ENCODE data around the gene SLC34A1. TPM values are rescaled to one million over a fixed set of nuclear protein-coding genes. Genes with fewer than 3 reads are reported as not detected.

The SLC34A1 gene
- total RNA-seq, 4 donors from 2014 or later = not detected

DNA sequence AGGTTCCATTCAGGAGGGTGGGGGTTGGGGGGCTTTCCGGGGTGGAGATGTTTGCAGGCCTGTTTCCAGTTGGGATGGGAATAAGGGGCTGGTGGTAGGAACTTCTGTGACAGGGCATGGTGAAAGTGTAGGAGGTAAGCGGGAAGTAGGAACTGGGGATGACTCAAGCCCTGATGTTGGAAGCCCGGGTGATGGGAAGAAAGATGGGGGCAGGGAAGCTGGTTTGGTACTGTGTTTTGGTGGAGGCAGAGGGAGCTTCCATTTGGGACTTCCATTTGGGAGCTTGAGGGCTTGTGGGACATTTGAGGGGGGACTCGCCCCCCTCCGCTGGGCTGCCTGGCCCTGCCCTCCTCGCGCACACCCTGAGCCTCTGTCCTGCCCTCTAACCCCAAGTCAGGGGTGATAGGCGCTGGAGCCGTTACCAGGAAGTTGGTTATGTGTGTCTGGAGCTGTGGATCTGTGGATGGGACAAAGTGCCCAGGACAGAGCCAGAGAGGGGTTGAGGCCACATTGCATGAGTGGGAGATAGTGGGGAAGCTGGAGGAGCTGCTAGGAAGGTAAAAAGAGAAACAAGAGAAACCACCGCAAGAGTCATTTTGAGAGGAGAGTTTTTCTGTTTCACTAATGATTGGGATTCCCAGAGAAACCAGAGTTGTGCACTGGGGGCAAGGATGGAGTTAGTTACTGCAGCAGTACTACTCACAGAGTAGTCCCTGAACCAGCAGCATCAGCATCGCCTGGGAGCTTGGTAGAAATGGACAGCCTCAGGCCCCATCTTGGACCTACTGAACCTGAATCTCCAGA is 19.9 kb upstream of the SLC34A1 start:
- intact Hi-C loops (cut with DNase I; ENCODE audit: low total_unique reads) (no loop called here), in situ Hi-C loops (cut with MboI; ENCODE audit: low sequenced_read_pairs in 4 of 4) (no loop called here)
- Histone ChIP-seq H3K27ac (no peak overlapping the region), H3K36me3 (no peaks in the 10 kb centered on the region), H3K4me1 (peaks cover 16 to 36% of the 10 kb centered on the region in 2 donors), H3K4me3 (no peak overlapping the region), H3K9me3 (no peaks in the 10 kb centered on the region), H3K27me3 (no peaks in the 10 kb centered on the region)
- TF ChIP-seq, protein P1, sequence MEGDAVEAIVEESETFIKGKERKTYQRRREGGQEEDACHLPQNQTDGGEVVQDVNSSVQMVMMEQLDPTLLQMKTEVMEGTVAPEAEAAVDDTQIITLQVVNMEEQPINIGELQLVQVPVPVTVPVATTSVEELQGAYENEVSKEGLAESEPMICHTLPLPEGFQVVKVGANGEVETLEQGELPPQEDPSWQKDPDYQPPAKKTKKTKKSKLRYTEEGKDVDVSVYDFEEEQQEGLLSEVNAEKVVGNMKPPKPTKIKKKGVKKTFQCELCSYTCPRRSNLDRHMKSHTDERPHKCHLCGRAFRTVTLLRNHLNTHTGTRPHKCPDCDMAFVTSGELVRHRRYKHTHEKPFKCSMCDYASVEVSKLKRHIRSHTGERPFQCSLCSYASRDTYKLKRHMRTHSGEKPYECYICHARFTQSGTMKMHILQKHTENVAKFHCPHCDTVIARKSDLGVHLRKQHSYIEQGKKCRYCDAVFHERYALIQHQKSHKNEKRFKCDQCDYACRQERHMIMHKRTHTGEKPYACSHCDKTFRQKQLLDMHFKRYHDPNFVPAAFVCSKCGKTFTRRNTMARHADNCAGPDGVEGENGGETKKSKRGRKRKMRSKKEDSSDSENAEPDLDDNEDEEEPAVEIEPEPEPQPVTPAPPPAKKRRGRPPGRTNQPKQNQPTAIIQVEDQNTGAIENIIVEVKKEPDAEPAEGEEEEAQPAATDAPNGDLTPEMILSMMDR (IDR thresholded peaks at IDR 0.05 in 4 of 5, conservative IDR thresholded peaks at IDR 0.05 in 1 of 5) = no peak
- TF ChIP-seq POLR2A (IDR thresholded peaks at IDR 0.05) = no peak
- no peak for ATAC-seq
- DNase-seq = no peak

DNA sequence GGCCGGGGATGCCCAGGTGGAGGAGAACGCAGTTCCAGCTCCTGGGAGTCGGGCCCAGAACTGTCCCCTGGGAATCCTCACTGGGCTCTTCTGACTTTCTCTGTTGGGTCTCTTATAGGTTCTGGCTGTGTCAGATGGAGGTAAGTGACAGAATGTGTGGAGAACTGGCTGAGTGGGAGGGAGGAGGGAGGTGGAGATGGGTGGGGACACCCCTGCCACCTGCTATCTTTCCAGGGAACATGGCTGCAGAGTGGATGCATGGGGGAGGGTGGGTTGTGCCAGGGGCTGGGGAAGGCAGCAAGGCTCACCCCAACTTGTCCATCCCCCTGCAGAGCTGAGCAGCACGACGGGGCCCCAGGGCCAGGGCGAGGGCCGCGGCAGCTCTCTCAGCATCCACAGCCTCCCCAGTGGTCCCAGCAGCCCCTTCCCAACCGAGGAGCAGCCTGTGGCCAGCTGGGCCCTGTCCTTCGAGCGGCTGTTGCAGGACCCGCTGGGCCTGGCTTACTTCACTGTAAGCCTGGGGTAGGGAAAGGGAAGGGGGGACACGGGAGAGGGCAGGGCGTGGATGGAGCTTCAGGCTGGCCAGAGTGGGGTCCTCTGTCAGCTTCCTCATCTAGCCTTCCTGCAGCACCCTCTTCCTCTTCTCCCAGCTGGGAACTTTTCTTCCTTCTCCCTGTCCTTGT is 18.2 kb upstream of the SLC34A1 start:
- in situ Hi-C loops (cut with MboI; ENCODE audit: low sequenced_read_pairs in 4 of 4) = no loop called here
- Histone ChIP-seq H3K27ac (peak overlapping the region; percentile 92 to 93 (median 92)), H3K4me3 (peak overlapping the region in 2 of 4 donors; percentile 68 to 85), H3K4me1 (peaks cover 27 to 46% of the 10 kb centered on the region in 2 donors), H3K27me3 (no peaks in the 10 kb centered on the region), H3K36me3 (no peaks in the 10 kb centered on the region), H3K9me3 (no peaks in the 10 kb centered on the region)
- DNase-seq = no peak
- ATAC-seq = no peak
- TF ChIP-seq, protein P1 (IDR thresholded peaks at IDR 0.05 in 4 of 5, conservative IDR thresholded peaks at IDR 0.05 in 1 of 5) = no peak
- no peak for TF ChIP-seq POLR2A (IDR thresholded peaks at IDR 0.05)
- intact Hi-C loops (cut with DNase I; ENCODE audit: low total_unique reads) = loop anchor here (5.0 kb wide), 1 partner anchor 54 kb away; the partner anchor contains the start of gene MXD3

DNA sequence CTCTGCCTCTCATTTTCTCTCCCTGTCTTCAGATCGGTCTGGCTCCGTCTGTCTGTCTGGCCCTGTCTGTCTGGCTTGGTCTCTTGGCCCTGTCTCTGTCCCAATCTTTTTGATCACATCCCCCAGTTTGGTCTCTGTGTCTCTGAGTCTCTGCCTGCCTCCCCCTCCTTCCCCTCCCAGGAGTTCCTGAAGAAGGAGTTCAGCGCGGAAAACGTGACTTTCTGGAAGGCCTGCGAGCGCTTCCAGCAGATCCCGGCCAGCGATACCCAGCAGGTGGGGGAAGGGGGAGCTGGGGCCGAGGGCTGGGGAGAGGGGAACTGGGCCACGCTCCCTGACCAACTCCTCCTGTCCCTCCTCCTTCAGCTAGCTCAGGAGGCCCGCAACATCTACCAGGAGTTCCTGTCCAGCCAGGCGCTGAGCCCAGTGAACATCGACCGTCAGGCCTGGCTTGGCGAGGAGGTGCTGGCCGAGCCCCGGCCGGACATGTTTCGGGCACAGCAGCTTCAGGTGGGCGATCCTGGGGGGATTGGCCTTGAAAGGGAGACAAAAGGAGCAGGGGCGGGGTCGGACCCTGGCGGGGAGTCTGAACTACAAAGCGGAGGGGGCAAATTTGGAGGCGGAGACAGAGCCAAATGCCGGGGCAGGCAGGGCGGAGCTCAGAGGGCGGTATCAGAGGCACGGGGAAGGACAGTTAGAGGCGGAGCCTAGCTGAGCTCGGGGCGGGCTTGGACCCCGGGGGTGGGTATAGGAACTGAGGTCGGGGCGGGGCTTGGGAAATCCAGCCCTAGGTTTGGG is 17.5 kb upstream of the SLC34A1 start:
- intact Hi-C loops (cut with DNase I; ENCODE audit: low total_unique reads) = loop anchor here (5.0 kb wide), 1 partner anchor 54 kb away; the partner anchor contains the start of gene MXD3
- Histone ChIP-seq H3K4me1 (peaks cover 32 to 52% of the 10 kb centered on the region in 2 donors), H3K36me3 (no peaks in the 10 kb centered on the region), H3K9me3 (no peaks in the 10 kb centered on the region), H3K27ac (peak overlapping the region; percentile 92 to 93 (median 92)), H3K27me3 (no peaks in the 10 kb centered on the region), H3K4me3 (peak overlapping the region; percentile 63 to 85 (median 74))
- in situ Hi-C loops (cut with MboI; ENCODE audit: low sequenced_read_pairs in 4 of 4) = no loop called here
- peak; percentile 31 to 42 for TF ChIP-seq POLR2A (IDR thresholded peaks at IDR 0.05)
- TF ChIP-seq, protein P1 (IDR thresholded peaks at IDR 0.05 in 4 of 5, conservative IDR thresholded peaks at IDR 0.05 in 1 of 5) = no peak
- peak; percentile 85 to 90 for DNase-seq
- peak; percentile 73 to 78 for ATAC-seq

DNA sequence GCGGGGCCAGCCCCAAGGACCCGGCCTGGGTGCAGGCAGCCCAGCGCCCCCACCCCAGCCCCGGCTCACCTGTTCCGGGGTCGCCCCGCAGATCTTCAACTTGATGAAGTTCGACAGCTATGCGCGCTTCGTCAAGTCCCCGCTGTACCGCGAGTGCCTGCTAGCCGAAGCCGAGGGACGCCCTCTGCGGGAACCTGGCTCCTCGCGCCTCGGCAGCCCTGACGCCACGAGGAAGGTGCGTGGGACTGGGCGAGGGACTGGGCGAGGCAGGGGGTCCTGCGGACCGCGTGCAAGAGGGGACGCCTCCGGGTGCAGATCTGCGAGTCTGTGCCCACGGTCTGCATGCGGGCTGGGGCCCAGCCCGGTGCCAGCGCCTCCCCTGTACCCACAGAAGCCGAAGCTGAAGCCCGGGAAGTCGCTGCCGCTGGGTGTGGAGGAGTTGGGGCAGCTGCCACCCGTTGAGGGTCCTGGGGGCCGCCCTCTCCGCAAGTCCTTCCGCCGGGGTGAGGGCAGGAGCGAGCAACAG is 16.8 kb upstream of the SLC34A1 start:
- DNase-seq = no peak
- Histone ChIP-seq H3K27ac (peak overlapping the region; percentile 92 to 93 (median 92)), H3K27me3 (no peaks in the 10 kb centered on the region), H3K36me3 (no peaks in the 10 kb centered on the region), H3K4me1 (peaks cover 39 to 52% of the 10 kb centered on the region in 2 donors), H3K9me3 (no peaks in the 10 kb centered on the region), H3K4me3 (peak overlapping the region; percentile 63 to 85 (median 74))
- intact Hi-C loops (cut with DNase I; ENCODE audit: low total_unique reads) = loop anchor here (5.0 kb wide), 1 partner anchor 55 kb away; the partner anchor contains the start of gene MXD3
- in situ Hi-C loops (cut with MboI; ENCODE audit: low sequenced_read_pairs in 4 of 4) = no loop called here
- ATAC-seq = peak; percentile 13 to 16
- TF ChIP-seq, protein P1 (IDR thresholded peaks at IDR 0.05 in 4 of 5, conservative IDR thresholded peaks at IDR 0.05 in 1 of 5) = no peak
- no peak for TF ChIP-seq POLR2A (IDR thresholded peaks at IDR 0.05)
